Transverse colon (tissue), 4 donors: ENCODE measurements around the gene SHOX. TPM values are rescaled to one million over a fixed set of nuclear protein-coding genes. Genes with fewer than 3 reads are reported as not detected.
"Not testable (repeated sequence)": the region's sequence is repeated elsewhere in the genome, so short reads cannot be mapped to it uniquely, and the experiment has no call there.

Source experiments
- DNase-seq: peaks from one replicate; pipeline ENCODE4 v3.0.0-alpha.2; 2019
- H3K27ac ChIP-seq, 4 donors: fragments of 200-600 bp; sonication (generic); 2 replicates each; pipeline ENCODE4 v1.5.1; 2016 to 2018; ENCODE audit warnings: inconsistent platforms in 4 of 4
- H3K27me3 ChIP-seq: fragments of 200-600 bp; sonication (generic); 2 replicates; pipeline ENCODE4 v1.5.1; 2017; ENCODE audit warnings: inconsistent platforms
- H3K36me3 ChIP-seq, 4 donors: fragments of 200-600 bp; sonication (generic); 2 replicates each; pipeline ENCODE4 v1.5.1; 2017 to 2019; ENCODE audit warnings: inconsistent platforms in 4 of 4
- H3K4me1 ChIP-seq, 4 donors: fragments of 200-600 bp; sonication (generic); 2 replicates each; pipeline ENCODE4 v1.5.1; 2017 to 2020; ENCODE audit warnings: inconsistent platforms in 4 of 4
- H3K4me3 ChIP-seq, 4 donors: fragments of 200-600 bp; sonication (generic); 1 replicate in 1 of 4; 2 replicates in 3 of 4; pipeline versions ENCODE4 v1.5.1 to v1.6.1; 2017 to 2019; ENCODE audit warnings: inconsistent platforms in 4 of 4
- H3K9me3 ChIP-seq, 2 donors: fragments of 200-600 bp; sonication (generic); 2 replicates each; pipeline ENCODE4 v1.5.1; 2017 to 2019; ENCODE audit warnings: inconsistent platforms in 2 of 2
- EP300 ChIP-seq: sonication (generic); formaldehyde crosslinking; IDR thresholded peaks from one replicate; pipeline ENCODE4 v1.6.1; 2017; ENCODE audit warnings: antibody characterized with exemption, low read depth
- POLR2A ChIP-seq: fragments of 450-650 bp; IDR thresholded peaks from one replicate; pipeline ENCODE4 v1.6.1; 2016; ENCODE audit warnings: antibody characterized with exemption, mild to moderate bottlenecking, moderate library complexity
- POLR2AphosphoS5 ChIP-seq, 3 donors: sonication (generic); formaldehyde crosslinking; IDR thresholded peaks; one replicate each; pipeline ENCODE4 v1.6.1; 2016; ENCODE audit warnings: antibody characterized with exemption in 3 of 3
- WGBS, 2 donors: methylation state at CpG; one replicate each; pipeline ENCODE4 v1.1.5; 2018; ENCODE audit warnings: low coverage in 1 of 2; 5-methylcytosine and 5-hydroxymethylcytosine counted together
- in situ Hi-C, 4 donors: fragments of 200-750 bp; cut with MboI; loops; one replicate each; pipeline versions ENCODE4 v1.15.0 to v1.15.1; 2017; ENCODE audit warnings: low sequenced_read_pairs in 3 of 4, low pct_ligation_motif_present in 1 of 4, low pct_unique_long_range_greater_than_20kb in 1 of 4
- intact Hi-C: fragments of 100-400 bp; cut with DNase I; formaldehyde crosslinking; loops from one replicate; pipeline ENCODE4 v1.15.1; 2023; ENCODE audit warnings: low total_unique reads
- total RNA-seq, 4 donors: library from RNA; depleted of rRNA; stranded (reverse); fragments of >200 nt; gene quantifications; one replicate each; pipeline ENCODE4 v1.1.0, GENCODE V29; 2016
- TF ChIP-seq, protein P1 (sequence below), 5 experiments: fragments of 200-600 bp in 3 of 5; fragments of 450-650 bp in 2 of 5; sonication (generic) in 3 of 5; IDR thresholded peaks; 1 replicate in 2 of 5; 2 replicates in 3 of 5; pipeline ENCODE4 v1.5.1; 2016 to 2017; ENCODE audit warnings: antibody characterized with exemption in 5 of 5, inconsistent platforms in 3 of 5, mild to moderate bottlenecking in 2 of 5, moderate library complexity in 1 of 5

SHOX gene
- total RNA-seq, 4 donors from 2014 or later, result 0.14 to 2.6 (median 0.16) TPM; not detected in 1

GRCh38 chrX:619812-620531 is 10.6 kb upstream of the SHOX start:
- no peak for DNase-seq
- intact Hi-C loops (no loop called here), in situ Hi-C loops (no loop called here)
- H3K4me1 ChIP-seq, result no peaks in the 10 kb centered on the region
- WGBS, 2 donors, result 19 to 24% methylated on average over 5 to 36 of the region's 48 CpGs
- no peak overlapping the region for H3K4me3 ChIP-seq
- H3K9me3 ChIP-seq, result no peaks in the 10 kb centered on the region
- no peak overlapping the region for H3K27ac ChIP-seq
- TF ChIP-seq POLR2A (no peak), EP300 (no peak)
- TF ChIP-seq, protein P1, sequence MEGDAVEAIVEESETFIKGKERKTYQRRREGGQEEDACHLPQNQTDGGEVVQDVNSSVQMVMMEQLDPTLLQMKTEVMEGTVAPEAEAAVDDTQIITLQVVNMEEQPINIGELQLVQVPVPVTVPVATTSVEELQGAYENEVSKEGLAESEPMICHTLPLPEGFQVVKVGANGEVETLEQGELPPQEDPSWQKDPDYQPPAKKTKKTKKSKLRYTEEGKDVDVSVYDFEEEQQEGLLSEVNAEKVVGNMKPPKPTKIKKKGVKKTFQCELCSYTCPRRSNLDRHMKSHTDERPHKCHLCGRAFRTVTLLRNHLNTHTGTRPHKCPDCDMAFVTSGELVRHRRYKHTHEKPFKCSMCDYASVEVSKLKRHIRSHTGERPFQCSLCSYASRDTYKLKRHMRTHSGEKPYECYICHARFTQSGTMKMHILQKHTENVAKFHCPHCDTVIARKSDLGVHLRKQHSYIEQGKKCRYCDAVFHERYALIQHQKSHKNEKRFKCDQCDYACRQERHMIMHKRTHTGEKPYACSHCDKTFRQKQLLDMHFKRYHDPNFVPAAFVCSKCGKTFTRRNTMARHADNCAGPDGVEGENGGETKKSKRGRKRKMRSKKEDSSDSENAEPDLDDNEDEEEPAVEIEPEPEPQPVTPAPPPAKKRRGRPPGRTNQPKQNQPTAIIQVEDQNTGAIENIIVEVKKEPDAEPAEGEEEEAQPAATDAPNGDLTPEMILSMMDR (IDR thresholded peaks at IDR 0.05), result no peak
- H3K27me3 ChIP-seq, result peaks cover 52% of the 10 kb centered on the region
- H3K36me3 ChIP-seq, result no peaks in the 10 kb centered on the region

- in situ Hi-C loops (no loop called here), intact Hi-C loops (no loop called here)
Measured at GRCh38 chrX:621705-622503, 8.7 kb upstream of the SHOX start.

DNA sequence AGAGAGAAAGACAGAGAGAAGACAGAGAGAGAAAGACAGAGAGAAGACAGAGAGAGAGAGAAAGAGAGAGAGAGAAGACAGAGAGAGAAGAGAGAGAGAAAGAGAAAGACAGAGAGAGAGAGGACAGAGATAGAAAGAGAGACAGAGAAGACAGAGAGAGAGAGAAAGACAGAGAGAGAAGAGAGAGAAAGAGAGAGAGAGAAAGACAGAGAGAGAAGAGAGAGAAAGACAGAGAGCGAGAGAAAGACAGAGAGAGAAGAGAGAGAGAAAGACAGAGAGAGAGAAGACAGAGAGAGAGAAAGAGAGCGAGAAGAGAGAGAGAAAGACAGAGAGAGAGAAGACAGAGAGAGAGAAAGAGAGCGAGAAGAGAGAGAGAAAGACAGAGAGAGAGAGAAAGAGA is 7.8 kb upstream of the SHOX start:
- H3K9me3 ChIP-seq, DNase-seq, in situ Hi-C loops, H3K36me3 ChIP-seq, H3K4me1 ChIP-seq, H3K4me3 ChIP-seq, intact Hi-C loops, H3K27ac ChIP-seq: not testable (repeated sequence)
- 31 to 44% methylated on average over 1 to 3 of the region's 3 CpGs for WGBS, 2 donors
- peaks cover 72% of the 10 kb centered on the region for H3K27me3 ChIP-seq

More at GRCh38 chrX:621705-622503, 8.7 kb upstream of the SHOX start:
- H3K27me3 ChIP-seq, result peaks cover 63% of the 10 kb centered on the region
- H3K9me3 ChIP-seq, result no peaks in the 10 kb centered on the region
- 26 to 27% methylated on average over 11 of the region's 11 CpGs for WGBS, 2 donors
- H3K4me3 ChIP-seq, result no peak overlapping the region
- DNase-seq, result no peak
- TF ChIP-seq POLR2AphosphoS5 (IDR thresholded peaks at IDR 0.05), result no peak
- no peak for TF ChIP-seq EP300
- TF ChIP-seq, protein P1 (IDR thresholded peaks at IDR 0.05), result no peak
- TF ChIP-seq POLR2A, result no peak
- H3K27ac ChIP-seq, result no peak overlapping the region
- no peaks in the 10 kb centered on the region for H3K36me3 ChIP-seq
- no peaks in the 10 kb centered on the region for H3K4me1 ChIP-seq

GRCh38 chrX:623268-623598 is 7.4 kb upstream of the SHOX start:
- Histone ChIP-seq H3K4me1 (no peaks in the 10 kb centered on the region), H3K27ac (no peak overlapping the region), H3K9me3 (no peaks in the 10 kb centered on the region), H3K27me3 (peaks cover 76% of the 10 kb centered on the region), H3K4me3 (no peak overlapping the region), H3K36me3 (no peaks in the 10 kb centered on the region)
- TF ChIP-seq, protein P1 (IDR thresholded peaks at IDR 0.05), result no peak
- no peak for TF ChIP-seq POLR2A
- TF ChIP-seq EP300, result no peak
- no peak for TF ChIP-seq POLR2AphosphoS5 (IDR thresholded peaks at IDR 0.05)
- in situ Hi-C loops (no loop called here), intact Hi-C loops (no loop called here)
- 16 to 18% methylated on average over 3 to 6 of the region's 6 CpGs for WGBS, 2 donors
- DNase-seq, result no peak
